Daoy (cell line): Measurements from ENCODE around the gene KPNB1. TPM values are rescaled to one million over a fixed set of nuclear protein-coding genes. Genes with fewer than 3 reads are reported as not detected.

Experiments used
- DNase-seq: peaks from one replicate; pipeline ENCODE4 v3.0.0-alpha.2; 2015; ENCODE audit warnings: low read depth
- total RNA-seq: library from RNA; depleted of rRNA; stranded (reverse); fragments of >200 nt; shearing (Covaris generic); gene quantifications from 2 replicates; pipeline ENCODE4 v1.2.3, GENCODE V29; 2014

KPNB1 gene
- total RNA-seq, 1 experiment from 2014 or later = 550 TPM

GRCh38 chr17:47696717-47697642 lies 47.3 kb downstream of the KPNB1 start:
- no peak for DNase-seq

- no peak for DNase-seq
These were observed 48.4 kb downstream of the KPNB1 start for GRCh38 chr17:47697906-47698711.

GRCh38 chr17:47698749-47699535 lies 49.2 kb downstream of the KPNB1 start:
- peak; percentile 63 for DNase-seq

- no peak for DNase-seq
These were observed 49.8 kb downstream of the KPNB1 start for GRCh38 chr17:47699536-47699840.

- no peak for DNase-seq
These were observed 51.0 kb downstream of the KPNB1 start for GRCh38 chr17:47700471-47701449.

GRCh38 chr17:47701608-47702007 lies 51.9 kb downstream of the KPNB1 start:
- DNase-seq = no peak

- no peak for DNase-seq
These were observed 52.8 kb downstream of the KPNB1 start for GRCh38 chr17:47702391-47702995.

- DNase-seq = no peak
These were observed 53.5 kb downstream of the KPNB1 start for GRCh38 chr17:47703191-47703591.

GRCh38 chr17:47703671-47704070 lies 54.0 kb downstream of the KPNB1 start:
- no peak for DNase-seq

- no peak for DNase-seq
These were observed 54.4 kb downstream of the KPNB1 start for GRCh38 chr17:47704116-47704515.

GRCh38 chr17:47704736-47705135 lies 55.0 kb downstream of the KPNB1 start:
- DNase-seq = no peak

- DNase-seq = no peak
These were observed 56.1 kb downstream of the KPNB1 start for GRCh38 chr17:47705536-47706530.

GRCh38 chr17:47707056-47707804 lies 57.5 kb downstream of the KPNB1 start:
- DNase-seq = no peak

GRCh38 chr17:47707884-47708283 lies 58.2 kb downstream of the KPNB1 start:
- DNase-seq = no peak

GRCh38 chr17:47708312-47708863 lies 58.7 kb downstream of the KPNB1 start:
- DNase-seq = no peak

GRCh38 chr17:47708864-47709541 lies 59.3 kb downstream of the KPNB1 start:
- peak; percentile 68 for DNase-seq

- no peak for DNase-seq
These were observed 59.9 kb downstream of the KPNB1 start for GRCh38 chr17:47709594-47709993.
